Adipocyte (in vitro differentiated cells): ENCODE data around the gene RINL.

ENCODE experiments used
- DNase-seq: peaks from one replicate; pipeline ENCODE4 v3.0.0-alpha.2; 2015; ENCODE audit warnings: low read depth
- H3K27me3 ChIP-seq: replicated peaks from 2 replicates; pipeline ENCODE4 v1.7.0; 2013; ENCODE audit warnings: mild to moderate bottlenecking, low read length, moderate library complexity; ENCODE audit not compliant: control insufficient read depth, insufficient read depth
- H3K36me3 ChIP-seq: 2 replicates; pipeline ENCODE4 v1.7.0; 2013; ENCODE audit warnings: low read length, mild to moderate bottlenecking, moderate library complexity; ENCODE audit not compliant: control insufficient read depth, insufficient read depth, severe bottlenecking
- H3K4me1 ChIP-seq: 2 replicates; pipeline ENCODE4 v1.7.0; 2013; ENCODE audit warnings: mild to moderate bottlenecking, low read length, moderate library complexity; ENCODE audit not compliant: control insufficient read depth, insufficient read depth
- H3K4me3 ChIP-seq: 2 replicates; pipeline ENCODE4 v1.7.0; 2013; ENCODE audit warnings: mild to moderate bottlenecking, low read length, moderate library complexity
- H3K9ac ChIP-seq: 2 replicates; pipeline ENCODE4 v1.7.0; 2013; ENCODE audit warnings: mild to moderate bottlenecking, low read length, moderate library complexity
- H3K9me3 ChIP-seq: 2 replicates; pipeline ENCODE4 v1.7.0; 2013; ENCODE audit warnings: mild to moderate bottlenecking, low read length, moderate library complexity; ENCODE audit not compliant: control insufficient read depth

Gene RINL

DNA sequence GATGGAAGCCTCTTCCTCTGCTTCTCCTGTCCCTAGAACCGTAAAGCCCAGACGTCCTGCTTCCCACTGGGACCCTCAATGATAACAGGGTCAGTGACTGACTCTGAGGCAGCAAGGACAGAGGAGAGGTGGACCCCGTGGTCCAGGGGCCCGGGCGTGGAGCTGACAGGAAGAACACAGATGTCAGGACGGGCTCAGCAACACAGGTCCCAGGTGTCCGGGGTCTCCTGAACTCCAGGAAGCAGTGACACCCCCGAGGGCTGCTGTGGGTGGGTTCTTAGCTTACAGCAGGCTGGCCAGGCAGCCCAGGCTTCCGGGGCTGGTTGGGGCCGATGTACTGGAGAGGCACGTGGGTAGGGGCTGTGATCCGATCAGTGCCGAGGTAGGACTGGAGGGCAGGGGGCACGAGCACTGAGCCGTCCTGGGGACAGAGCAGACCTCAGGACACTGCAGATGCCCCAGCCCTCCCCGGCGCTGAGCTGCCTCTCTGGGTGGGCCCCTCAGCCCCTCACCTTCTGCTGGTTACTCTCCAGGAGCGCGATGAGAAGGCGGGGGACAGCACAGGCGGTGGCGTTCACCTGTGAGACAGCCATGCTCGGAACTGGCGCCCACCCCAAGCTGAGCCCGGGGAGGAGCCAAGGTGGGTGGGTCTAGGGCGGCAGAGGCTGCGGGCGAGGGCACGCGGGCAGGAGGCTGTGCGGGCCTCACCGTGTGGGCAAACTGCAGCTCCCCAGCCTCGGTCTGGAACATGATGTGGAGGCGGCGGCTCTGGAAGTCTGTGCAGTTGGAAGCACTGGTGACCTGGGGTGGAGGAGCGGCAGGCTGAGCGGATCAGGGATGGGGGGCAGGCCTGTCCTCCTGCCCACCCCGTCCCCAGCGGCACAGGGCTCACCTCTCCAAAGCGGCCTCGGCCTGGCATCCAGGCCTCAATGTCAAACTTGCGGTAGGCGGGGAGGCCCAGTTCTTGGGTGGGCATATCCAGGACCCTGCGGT is 37.5 kb upstream of the RINL start:
- Histone ChIP-seq H3K9ac (no peak overlapping the region), H3K4me1 (no peaks in the 10 kb centered on the region), H3K9me3 (no peaks in the 10 kb centered on the region), H3K4me3 (no peak overlapping the region), H3K36me3 (no peaks in the 10 kb centered on the region), H3K27me3 (peaks cover 5% of the 10 kb centered on the region)
- DNase-seq = no peak

DNA sequence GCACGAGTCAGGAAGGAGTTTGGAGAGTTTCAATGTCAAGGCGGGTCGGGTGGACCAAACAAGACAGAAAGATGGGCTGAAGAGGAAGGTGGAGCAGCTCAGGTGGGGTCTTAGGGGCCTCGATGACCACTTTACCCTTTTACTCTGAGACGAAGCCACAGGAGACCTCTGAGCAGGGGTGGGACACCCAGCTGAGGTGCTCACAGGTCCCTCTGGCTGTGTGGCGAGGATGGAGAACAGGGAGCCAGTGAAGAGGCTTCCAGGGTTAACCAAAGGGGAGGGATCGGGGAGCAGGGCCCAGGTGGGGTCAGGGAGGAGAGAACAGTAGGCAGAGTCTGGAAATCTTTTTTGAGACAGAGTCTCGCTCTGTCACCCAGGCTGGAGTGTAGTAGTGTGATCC is 35.9 kb upstream of the RINL start:
- DNase-seq = no peak

DNA sequence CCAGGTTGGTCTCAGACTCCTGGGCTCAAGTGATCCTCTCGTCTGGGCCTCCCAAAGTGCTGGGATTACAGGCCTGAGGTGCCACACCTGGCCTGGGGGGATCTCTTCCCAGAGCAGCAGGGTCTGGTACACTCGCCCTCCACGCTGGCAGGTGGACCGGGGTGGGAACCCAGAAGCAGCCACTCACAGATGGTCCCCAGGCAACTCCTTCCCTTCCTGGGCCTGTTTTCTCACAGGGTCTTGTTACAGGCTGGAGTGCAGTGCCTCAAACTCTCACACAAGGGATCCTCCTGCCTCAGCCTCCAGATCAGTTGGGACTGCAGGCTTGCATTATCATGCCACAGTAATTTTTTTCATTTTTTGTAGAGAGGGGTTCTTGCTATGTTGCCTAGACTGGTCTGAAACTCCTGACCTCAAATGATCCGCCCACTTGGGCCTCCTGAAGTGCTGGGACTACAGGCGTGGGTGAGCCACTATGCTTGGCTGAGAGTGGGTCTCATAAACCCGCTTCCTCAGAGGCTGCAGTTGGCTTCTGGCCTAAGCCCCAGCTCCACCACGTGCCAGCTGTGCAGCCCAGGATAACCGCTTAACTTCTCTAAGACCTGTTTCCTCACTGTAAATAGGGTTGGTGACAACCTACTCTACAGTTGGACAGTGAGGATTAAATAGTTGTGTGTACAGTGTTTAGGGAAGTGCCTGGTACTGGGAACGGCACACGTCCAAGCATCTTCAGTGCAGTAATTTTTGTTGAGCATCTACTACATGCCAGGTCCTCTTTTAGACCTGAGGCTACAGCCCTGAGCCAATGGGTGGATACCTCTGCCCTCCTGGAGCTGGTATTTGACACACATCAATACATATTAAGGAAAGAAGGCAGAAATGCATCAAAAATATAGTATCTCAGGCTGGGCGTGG is 34.8 kb upstream of the RINL start:
- H3K4me1 ChIP-seq = no peaks in the 10 kb centered on the region
- peaks cover 5% of the 10 kb centered on the region for H3K27me3 ChIP-seq
- H3K9ac ChIP-seq = no peak overlapping the region
- H3K36me3 ChIP-seq = peaks cover 6% of the 10 kb centered on the region
- H3K9me3 ChIP-seq = no peaks in the 10 kb centered on the region
- H3K4me3 ChIP-seq = no peak overlapping the region
- no peak for DNase-seq

More for the DNA sequence above, 35.9 kb upstream of the RINL start:
- H3K9ac ChIP-seq = no peak overlapping the region
- no peaks in the 10 kb centered on the region for H3K9me3 ChIP-seq
- no peak overlapping the region for H3K4me3 ChIP-seq
- peaks cover 2% of the 10 kb centered on the region for H3K36me3 ChIP-seq
- peaks cover 5% of the 10 kb centered on the region for H3K27me3 ChIP-seq
- H3K4me1 ChIP-seq = no peaks in the 10 kb centered on the region

DNA sequence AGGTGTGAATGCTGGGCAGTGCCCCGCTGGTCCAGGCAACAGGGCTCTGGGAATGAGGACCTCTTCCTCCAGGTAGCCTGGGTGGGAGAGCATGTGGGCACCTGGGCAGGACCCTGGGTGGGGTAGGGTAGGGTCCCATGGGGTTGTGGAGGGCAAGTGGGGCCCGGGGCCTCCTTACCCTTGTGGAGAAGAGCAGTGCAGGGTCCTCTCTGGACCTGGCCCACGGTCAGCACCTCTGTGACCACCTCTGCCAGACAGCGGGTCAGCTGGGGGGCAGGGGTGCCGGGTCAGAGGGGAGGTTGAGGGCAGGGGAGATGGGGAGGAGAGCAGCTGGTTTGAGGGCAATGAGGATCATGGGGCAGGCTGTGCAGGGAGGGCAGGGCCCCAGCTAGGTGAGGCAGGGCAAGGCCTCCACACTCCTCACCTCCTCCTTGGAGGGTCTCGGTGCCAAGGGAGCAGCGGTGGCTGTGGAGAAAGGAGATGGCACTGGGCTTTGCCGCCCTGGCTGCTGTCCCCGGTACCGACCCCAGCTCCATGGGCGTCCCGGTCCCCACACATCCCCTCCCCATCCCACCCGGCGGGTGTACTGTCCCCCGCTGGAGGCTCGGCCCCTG is 33.4 kb upstream of the RINL start:
- H3K4me1 ChIP-seq = no peaks in the 10 kb centered on the region
- peaks cover 19% of the 10 kb centered on the region for H3K36me3 ChIP-seq
- DNase-seq = no peak
- peaks cover 5% of the 10 kb centered on the region for H3K27me3 ChIP-seq
- H3K9ac ChIP-seq = no peak overlapping the region
- H3K4me3 ChIP-seq = no peak overlapping the region
- H3K9me3 ChIP-seq = no peaks in the 10 kb centered on the region

DNA sequence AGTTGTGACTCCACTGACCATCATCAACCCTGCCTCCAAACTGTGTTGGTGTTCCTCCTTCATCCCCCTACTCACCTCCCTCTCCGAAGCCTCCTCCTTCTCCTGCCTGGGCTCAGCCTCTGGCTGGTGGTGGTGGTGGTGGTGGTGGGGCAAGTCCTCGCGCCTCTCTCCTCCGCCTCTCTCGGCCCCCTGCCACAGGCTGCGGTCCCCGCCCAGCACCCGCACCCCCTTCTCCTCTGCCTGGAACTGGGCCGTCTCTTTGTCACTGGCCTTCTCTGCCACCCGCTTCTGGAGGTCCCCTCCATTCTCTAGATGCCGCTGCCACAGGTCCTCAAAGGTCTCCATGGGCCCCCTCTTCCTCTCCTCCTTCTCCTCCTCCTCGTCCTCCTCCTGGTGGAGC is 32.4 kb upstream of the RINL start:
- DNase-seq = no peak

DNA sequence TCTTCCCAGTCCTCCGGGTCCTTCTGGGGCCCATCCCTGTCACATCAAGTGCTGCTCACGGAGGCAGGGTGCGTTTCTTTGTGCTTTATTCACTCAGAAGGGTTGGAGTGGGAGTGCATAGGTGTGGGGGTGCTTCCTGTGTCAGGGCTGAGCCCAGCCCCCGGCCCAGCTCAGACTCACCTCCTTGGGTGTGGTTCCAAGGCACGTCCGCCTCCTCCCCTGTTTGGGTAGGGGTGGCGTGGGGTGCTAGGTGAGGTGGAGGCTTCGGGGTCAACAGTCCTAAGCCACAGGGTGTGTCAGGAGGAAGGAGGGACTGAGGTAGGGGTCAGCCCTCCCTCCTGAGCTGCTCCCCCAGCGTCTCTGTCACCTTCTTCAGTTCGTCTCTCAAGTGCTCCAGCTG is 30.8 kb upstream of the RINL start:
- Histone ChIP-seq H3K27me3 (peaks cover 5% of the 10 kb centered on the region), H3K4me1 (no peaks in the 10 kb centered on the region), H3K4me3 (no peak overlapping the region), H3K9me3 (no peaks in the 10 kb centered on the region), H3K36me3 (peaks cover 24% of the 10 kb centered on the region), H3K9ac (no peak overlapping the region)
- no peak for DNase-seq

More for the DNA sequence above, 32.4 kb upstream of the RINL start:
- H3K9me3 ChIP-seq = no peaks in the 10 kb centered on the region
- no peak overlapping the region for H3K4me3 ChIP-seq
- H3K4me1 ChIP-seq = no peaks in the 10 kb centered on the region
- H3K9ac ChIP-seq = no peak overlapping the region
- peaks cover 22% of the 10 kb centered on the region for H3K36me3 ChIP-seq
- H3K27me3 ChIP-seq = peaks cover 5% of the 10 kb centered on the region

DNA sequence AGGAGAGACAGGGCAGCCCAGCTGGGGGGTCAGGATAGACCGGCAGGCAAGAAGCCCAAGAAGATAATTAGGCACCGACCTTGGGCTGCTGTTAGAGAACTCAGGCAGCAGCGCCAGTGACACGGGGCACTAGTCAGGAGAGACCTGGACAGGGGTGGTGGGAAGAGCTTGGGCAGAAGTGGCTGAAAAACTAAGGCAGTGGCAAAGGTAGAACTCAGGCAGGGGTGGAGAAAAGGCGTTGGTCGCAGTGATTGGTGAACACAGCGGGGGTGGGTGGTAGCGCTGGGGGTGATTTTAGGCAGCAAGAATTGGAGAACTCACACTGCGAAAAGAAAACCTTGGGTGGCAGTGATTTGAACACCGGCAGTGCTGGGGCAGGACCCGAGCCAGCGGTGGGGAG is 29.6 kb upstream of the RINL start:
- no peak for DNase-seq
- Histone ChIP-seq H3K9me3 (no peaks in the 10 kb centered on the region), H3K36me3 (peaks cover 24% of the 10 kb centered on the region), H3K4me1 (no peaks in the 10 kb centered on the region), H3K27me3 (peaks cover 5% of the 10 kb centered on the region), H3K9ac (no peak overlapping the region), H3K4me3 (no peak overlapping the region)

DNA sequence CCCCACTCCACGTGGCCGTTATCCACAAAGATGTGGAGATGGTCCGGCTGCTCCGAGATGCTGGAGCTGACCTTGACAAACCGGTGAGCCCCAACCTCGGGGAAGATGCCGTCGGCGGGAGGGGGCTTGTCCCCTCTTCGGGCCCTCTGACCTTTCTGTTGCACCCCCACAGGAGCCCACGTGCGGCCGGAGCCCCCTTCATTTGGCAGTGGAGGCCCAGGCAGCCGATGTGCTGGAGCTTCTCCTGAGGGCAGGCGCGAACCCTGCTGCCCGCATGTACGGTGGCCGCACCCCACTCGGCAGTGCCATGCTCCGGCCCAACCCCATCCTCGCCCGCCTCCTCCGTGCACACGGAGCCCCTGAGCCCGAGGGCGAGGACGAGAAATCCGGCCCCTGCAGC is 29.2 kb upstream of the RINL start:
- Histone ChIP-seq H3K27me3 (peaks cover 2% of the 10 kb centered on the region), H3K36me3 (peaks cover 24% of the 10 kb centered on the region), H3K4me1 (no peaks in the 10 kb centered on the region), H3K4me3 (no peak overlapping the region), H3K9ac (no peak overlapping the region), H3K9me3 (no peaks in the 10 kb centered on the region)
- no peak for DNase-seq

DNA sequence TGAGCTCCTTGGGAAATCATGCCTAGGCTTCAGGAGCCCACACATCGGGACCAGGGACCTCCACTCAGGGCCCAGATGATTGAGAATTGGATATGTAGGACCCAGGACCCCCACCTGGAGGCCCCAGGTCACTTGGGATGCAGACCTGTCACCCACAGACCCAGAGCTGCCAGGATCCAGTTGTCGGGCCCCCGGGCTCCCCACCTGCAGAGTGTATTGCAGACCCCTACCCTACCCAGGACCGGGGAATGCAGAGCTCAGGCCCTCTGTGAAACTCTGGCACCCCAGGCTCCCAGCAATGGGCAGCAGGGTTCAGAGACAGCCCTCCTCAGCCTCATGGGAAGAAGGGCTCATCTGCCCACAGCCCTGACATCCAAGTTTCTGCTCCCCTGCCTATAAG is 27.5 kb upstream of the RINL start:
- H3K4me1 ChIP-seq = peaks cover 6% of the 10 kb centered on the region
- H3K4me3 ChIP-seq = no peak overlapping the region
- peaks cover 24% of the 10 kb centered on the region for H3K36me3 ChIP-seq

DNA sequence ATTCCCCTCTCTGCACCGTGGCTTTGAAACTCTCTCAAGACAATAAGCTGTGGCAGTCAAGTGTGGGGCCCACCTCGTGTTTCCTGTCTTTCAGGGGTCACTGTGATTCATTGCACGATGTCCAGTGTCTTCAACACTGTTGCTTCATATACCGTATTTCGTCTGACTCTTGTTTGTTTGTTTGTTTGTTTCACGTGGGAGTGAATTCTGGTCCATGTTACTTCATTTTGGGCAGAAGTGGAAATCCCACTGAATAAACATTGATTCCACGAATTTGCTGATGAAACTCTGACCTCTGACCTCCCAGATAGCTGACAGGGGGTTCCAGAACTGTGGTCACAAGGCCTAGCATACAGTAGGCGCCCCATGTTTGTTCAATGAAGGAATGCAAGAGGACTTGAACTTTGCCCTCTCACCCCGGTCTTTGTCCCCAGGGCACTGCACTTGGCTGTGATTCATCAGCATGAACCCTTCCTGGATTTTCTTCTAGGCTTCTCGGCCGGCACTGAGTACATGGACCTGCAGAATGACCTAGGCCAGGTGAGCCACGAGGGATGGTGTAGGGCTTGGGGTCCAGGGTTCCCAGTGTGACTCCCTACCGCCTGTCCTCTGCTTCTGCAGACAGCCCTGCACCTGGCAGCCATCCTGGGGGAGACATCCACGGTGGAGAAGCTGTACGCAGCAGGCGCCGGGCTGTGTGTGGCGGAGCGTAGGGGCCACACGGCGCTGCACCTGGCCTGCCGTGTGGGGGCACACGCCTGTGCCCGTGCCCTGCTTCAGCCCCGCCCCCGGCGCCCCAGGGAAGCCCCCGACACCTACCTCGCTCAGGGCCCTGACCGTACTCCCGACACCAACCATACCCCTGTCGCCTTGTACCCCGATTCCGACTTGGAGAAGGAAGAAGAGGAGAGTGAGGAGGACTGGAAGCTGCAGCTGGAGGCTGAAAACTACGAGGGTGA is 26.8 kb upstream of the RINL start:
- Histone ChIP-seq H3K4me3 (no peak overlapping the region), H3K36me3 (peaks cover 24% of the 10 kb centered on the region), H3K4me1 (peaks cover 11% of the 10 kb centered on the region), H3K9ac (no peak overlapping the region), H3K9me3 (no peaks in the 10 kb centered on the region), H3K27me3 (no peaks in the 10 kb centered on the region)
- no peak for DNase-seq

More for the DNA sequence above, 27.5 kb upstream of the RINL start:
- no peak for DNase-seq
- H3K27me3 ChIP-seq = no peaks in the 10 kb centered on the region
- H3K9ac ChIP-seq = no peak overlapping the region
- H3K9me3 ChIP-seq = no peaks in the 10 kb centered on the region
